Stomach (tissue), 4 donors: ENCODE measurements around the gene SP5.

Source experiments
- EP300 ChIP-seq: sonication (generic); formaldehyde crosslinking; IDR thresholded peaks from one replicate; pipeline ENCODE4 v1.6.1; 2017; ENCODE audit warnings: antibody characterized with exemption
- TF ChIP-seq, protein P1 (sequence below), 7 experiments: fragments of 450-650 bp in 4 of 7; fragments of 200-600 bp in 3 of 7; sonication (generic) in 3 of 7; IDR thresholded peaks; one replicate each; pipeline ENCODE4 v1.5.1; 2016 to 2019; ENCODE audit warnings: antibody characterized with exemption in 7 of 7, control low read depth in 2 of 7, mild to moderate bottlenecking in 1 of 7

GRCh38 chr2:170696948-170697347, 18.2 kb upstream of the SP5 start:
- TF ChIP-seq, protein P1, sequence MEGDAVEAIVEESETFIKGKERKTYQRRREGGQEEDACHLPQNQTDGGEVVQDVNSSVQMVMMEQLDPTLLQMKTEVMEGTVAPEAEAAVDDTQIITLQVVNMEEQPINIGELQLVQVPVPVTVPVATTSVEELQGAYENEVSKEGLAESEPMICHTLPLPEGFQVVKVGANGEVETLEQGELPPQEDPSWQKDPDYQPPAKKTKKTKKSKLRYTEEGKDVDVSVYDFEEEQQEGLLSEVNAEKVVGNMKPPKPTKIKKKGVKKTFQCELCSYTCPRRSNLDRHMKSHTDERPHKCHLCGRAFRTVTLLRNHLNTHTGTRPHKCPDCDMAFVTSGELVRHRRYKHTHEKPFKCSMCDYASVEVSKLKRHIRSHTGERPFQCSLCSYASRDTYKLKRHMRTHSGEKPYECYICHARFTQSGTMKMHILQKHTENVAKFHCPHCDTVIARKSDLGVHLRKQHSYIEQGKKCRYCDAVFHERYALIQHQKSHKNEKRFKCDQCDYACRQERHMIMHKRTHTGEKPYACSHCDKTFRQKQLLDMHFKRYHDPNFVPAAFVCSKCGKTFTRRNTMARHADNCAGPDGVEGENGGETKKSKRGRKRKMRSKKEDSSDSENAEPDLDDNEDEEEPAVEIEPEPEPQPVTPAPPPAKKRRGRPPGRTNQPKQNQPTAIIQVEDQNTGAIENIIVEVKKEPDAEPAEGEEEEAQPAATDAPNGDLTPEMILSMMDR (IDR thresholded peaks at IDR 0.05) = no peak
- no peak for TF ChIP-seq EP300
